Nephron progenitor cell (in vitro differentiated cells): ENCODE data around the gene WDR55.
"Not testable (repeated sequence)": the region's sequence is repeated elsewhere in the genome, so short reads cannot be mapped to it uniquely, and the experiment has no call there.

Experiments
- DNase-seq: peaks from one replicate; pipeline ENCODE4 v3.0.0; 2021
- H3K27ac Mint-ChIP-seq: 2 replicates; pipeline ENCODE4 v1.8.0; 2021; ENCODE audit warnings: mild to moderate bottlenecking, moderate library complexity, mixed read lengths
- H3K27me3 Mint-ChIP-seq: 2 replicates; pipeline ENCODE4 v1.8.0; 2021; ENCODE audit warnings: mild to moderate bottlenecking, low read depth, mixed read lengths; ENCODE audit not compliant: poor library complexity
- H3K36me3 Mint-ChIP-seq: 2 replicates; pipeline ENCODE4 v1.8.0; 2021; ENCODE audit warnings: low read depth, mixed read lengths
- H3K4me1 Mint-ChIP-seq: 2 replicates; pipeline ENCODE4 v1.8.0; 2021; ENCODE audit warnings: mixed read lengths
- H3K4me3 Mint-ChIP-seq: 2 replicates; pipeline ENCODE4 v1.8.0; 2021; ENCODE audit warnings: mild to moderate bottlenecking, moderate library complexity, mixed read lengths
- H3K9me3 Mint-ChIP-seq: 2 replicates; pipeline ENCODE4 v1.8.0; 2021; ENCODE audit warnings: mild to moderate bottlenecking, moderate library complexity, mixed read lengths
- CTCF ChIP-seq: fragments of 200-600 bp; sonication (generic); IDR thresholded peaks from 2 replicates; pipeline ENCODE4 v1.5.0; 2021; ENCODE audit warnings: antibody characterized with exemption

The WDR55 gene

GRCh38 chr5:140696891-140697492 lies 32.3 kb downstream of the WDR55 start:
- H3K9me3 Mint-ChIP-seq, result no peaks in the 10 kb centered on the region
- H3K4me3 Mint-ChIP-seq, result no peak overlapping the region
- DNase-seq, result no peak
- no peak for TF ChIP-seq CTCF
- no peaks in the 10 kb centered on the region for H3K27me3 Mint-ChIP-seq
- H3K36me3 Mint-ChIP-seq, result peaks cover 61% of the 10 kb centered on the region
- peaks cover 36% of the 10 kb centered on the region for H3K4me1 Mint-ChIP-seq
- H3K27ac Mint-ChIP-seq, result no peak overlapping the region

- H3K4me3 Mint-ChIP-seq, result peak within 1 kb of the TSS; percentile 99
- H3K27ac Mint-ChIP-seq, result peak within 1 kb of the TSS; percentile 97
- H3K9me3 Mint-ChIP-seq, result no peaks in the 10 kb centered on the region
- peaks cover 24% of the 10 kb centered on the region for H3K4me1 Mint-ChIP-seq
- peak; percentile 90 for DNase-seq
- H3K27me3 Mint-ChIP-seq, result no peaks in the 10 kb centered on the region
- no peak for TF ChIP-seq CTCF
- peaks cover 78% of the 10 kb centered on the region for H3K36me3 Mint-ChIP-seq
These were observed 35.8 kb downstream of the WDR55 start, which contains the start of gene ZMAT2 for GRCh38 chr5:140700177-140701144. Gene ZMAT2, plus strand, starts transcription at chr5:140700447. Its CDS starts 14 bp downstream, at chr5:140700461.

- Mint-ChIP-seq H3K27ac (no peak overlapping the region), H3K27me3 (peaks cover 25% of the 10 kb centered on the region), H3K36me3 (peaks cover 44% of the 10 kb centered on the region), H3K4me1 (peaks cover 17% of the 10 kb centered on the region), H3K9me3 (no peaks in the 10 kb centered on the region), H3K4me3 (no peak overlapping the region)
- DNase-seq, result no peak
- no peak for TF ChIP-seq CTCF
These were observed 43.1 kb downstream of the WDR55 start for GRCh38 chr5:140707812-140708211.

- not testable (repeated sequence) for DNase-seq, H3K9me3 Mint-ChIP-seq, H3K4me3 Mint-ChIP-seq, H3K27ac Mint-ChIP-seq
- peaks cover 38% of the 10 kb centered on the region for H3K36me3 Mint-ChIP-seq
- peaks cover 33% of the 10 kb centered on the region for H3K27me3 Mint-ChIP-seq
- H3K4me1 Mint-ChIP-seq, result peaks cover 17% of the 10 kb centered on the region
These were observed 44.1 kb downstream of the WDR55 start for GRCh38 chr5:140708787-140709186.

- peak overlapping the region; percentile 87 for H3K4me3 Mint-ChIP-seq
- peaks cover 37% of the 10 kb centered on the region for H3K27me3 Mint-ChIP-seq
- peaks cover 16% of the 10 kb centered on the region for H3K36me3 Mint-ChIP-seq
- H3K4me1 Mint-ChIP-seq, result peaks cover 17% of the 10 kb centered on the region
- DNase-seq, result peak; percentile 68
- H3K9me3 Mint-ChIP-seq, result no peaks in the 10 kb centered on the region
- H3K27ac Mint-ChIP-seq, result no peak overlapping the region
- no peak for TF ChIP-seq CTCF
These were observed 46.3 kb downstream of the WDR55 start for GRCh38 chr5:140710899-140711552.

GRCh38 chr5:140711794-140712193 lies 47.1 kb downstream of the WDR55 start:
- H3K27me3 Mint-ChIP-seq, result peaks cover 39% of the 10 kb centered on the region
- no peak for TF ChIP-seq CTCF
- H3K4me1 Mint-ChIP-seq, result peaks cover 17% of the 10 kb centered on the region
- no peaks in the 10 kb centered on the region for H3K9me3 Mint-ChIP-seq
- no peak overlapping the region for H3K27ac Mint-ChIP-seq
- H3K4me3 Mint-ChIP-seq, result peak overlapping the region; percentile 87
- H3K36me3 Mint-ChIP-seq, result peaks cover 9% of the 10 kb centered on the region
- no peak for DNase-seq
